Measurements from ENCODE around the gene FAM222B.
A peak's percentile ranks its signal among the peaks of the same experiment; 100 is the strongest.

DNA sequence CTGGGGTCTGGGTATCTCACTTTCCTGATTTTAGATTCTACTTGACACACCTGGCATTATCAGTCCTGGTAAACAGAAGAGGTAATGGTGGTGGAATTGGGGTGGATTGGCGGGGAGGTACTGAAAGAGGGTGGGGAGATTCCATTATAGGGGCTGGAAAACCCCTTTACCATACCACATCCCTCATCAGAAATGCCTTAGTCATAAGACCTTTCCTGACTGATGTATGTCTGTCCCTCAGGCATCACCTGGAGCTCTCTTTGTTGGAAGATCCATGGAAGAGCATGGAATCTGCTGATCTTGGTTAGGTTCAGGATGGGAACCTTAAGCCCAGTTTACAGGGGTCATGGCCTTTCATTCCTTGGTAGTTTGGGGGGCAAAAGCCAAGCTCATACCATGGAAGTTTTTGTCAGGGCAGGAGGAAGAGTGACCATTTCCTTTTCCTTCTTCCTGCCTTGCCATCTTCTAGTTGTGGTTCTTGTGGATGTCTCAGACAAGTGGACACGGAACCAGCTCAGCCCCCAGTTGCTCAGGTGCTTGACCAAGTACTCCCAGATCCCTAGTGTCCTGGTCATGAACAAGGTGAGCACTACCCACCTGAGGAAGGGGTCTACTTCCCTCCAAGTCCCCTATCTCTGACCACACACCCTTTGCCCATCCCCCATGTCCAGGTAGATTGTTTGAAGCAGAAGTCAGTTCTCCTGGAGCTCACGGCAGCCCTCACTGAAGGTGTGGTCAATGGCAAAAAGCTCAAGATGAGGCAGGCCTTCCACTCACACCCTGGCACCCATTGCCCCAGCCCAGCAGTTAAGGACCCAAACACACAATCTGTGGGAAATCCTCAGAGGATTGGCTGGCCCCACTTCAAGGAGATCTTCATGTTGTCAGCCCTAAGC is 15.6 kb upstream of the FAM222B start:
- TF ChIP-seq PCBP1 (IDR thresholded peaks at IDR 0.05; ENCODE audit: low read depth, low read length, poor library complexity, severe bottlenecking) (no peak), DPF2 (IDR thresholded peaks at IDR 0.05) (no peak), TAF15 (IDR thresholded peaks at IDR 0.05; ENCODE audit: low read depth, low read length) (no peak), POLR2A (conservative IDR thresholded peaks at IDR 0.05) (peak; percentile 7; the same call in 1 of the 2 replicates), ERF (CRISPR knock-in tag; IDR thresholded peaks at IDR 0.05) (no peak), YY1 (IDR thresholded peaks at IDR 0.05; ENCODE audit: borderline replicate concordance in 1 of 3, control insufficient read depth in 1 of 3, extremely low read depth in 1 of 3, insufficient read depth in 3 of 3, insufficient read length in 1 of 3, insufficient replicate concordance in 2 of 3, low read depth in 1 of 3, low read length in 2 of 3) (no peak)
- TF ChIP-seq, protein P1, sequence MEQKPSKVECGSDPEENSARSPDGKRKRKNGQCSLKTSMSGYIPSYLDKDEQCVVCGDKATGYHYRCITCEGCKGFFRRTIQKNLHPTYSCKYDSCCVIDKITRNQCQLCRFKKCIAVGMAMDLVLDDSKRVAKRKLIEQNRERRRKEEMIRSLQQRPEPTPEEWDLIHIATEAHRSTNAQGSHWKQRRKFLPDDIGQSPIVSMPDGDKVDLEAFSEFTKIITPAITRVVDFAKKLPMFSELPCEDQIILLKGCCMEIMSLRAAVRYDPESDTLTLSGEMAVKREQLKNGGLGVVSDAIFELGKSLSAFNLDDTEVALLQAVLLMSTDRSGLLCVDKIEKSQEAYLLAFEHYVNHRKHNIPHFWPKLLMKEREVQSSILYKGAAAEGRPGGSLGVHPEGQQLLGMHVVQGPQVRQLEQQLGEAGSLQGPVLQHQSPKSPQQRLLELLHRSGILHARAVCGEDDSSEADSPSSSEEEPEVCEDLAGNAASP (IDR thresholded peaks at IDR 0.05): no peak
- TF ChIP-seq, protein P2, sequence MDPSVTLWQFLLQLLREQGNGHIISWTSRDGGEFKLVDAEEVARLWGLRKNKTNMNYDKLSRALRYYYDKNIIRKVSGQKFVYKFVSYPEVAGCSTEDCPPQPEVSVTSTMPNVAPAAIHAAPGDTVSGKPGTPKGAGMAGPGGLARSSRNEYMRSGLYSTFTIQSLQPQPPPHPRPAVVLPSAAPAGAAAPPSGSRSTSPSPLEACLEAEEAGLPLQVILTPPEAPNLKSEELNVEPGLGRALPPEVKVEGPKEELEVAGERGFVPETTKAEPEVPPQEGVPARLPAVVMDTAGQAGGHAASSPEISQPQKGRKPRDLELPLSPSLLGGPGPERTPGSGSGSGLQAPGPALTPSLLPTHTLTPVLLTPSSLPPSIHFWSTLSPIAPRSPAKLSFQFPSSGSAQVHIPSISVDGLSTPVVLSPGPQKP (CRISPR knock-in tag; IDR thresholded peaks at IDR 0.05): no peak
- TF ChIP-seq, protein P3, sequence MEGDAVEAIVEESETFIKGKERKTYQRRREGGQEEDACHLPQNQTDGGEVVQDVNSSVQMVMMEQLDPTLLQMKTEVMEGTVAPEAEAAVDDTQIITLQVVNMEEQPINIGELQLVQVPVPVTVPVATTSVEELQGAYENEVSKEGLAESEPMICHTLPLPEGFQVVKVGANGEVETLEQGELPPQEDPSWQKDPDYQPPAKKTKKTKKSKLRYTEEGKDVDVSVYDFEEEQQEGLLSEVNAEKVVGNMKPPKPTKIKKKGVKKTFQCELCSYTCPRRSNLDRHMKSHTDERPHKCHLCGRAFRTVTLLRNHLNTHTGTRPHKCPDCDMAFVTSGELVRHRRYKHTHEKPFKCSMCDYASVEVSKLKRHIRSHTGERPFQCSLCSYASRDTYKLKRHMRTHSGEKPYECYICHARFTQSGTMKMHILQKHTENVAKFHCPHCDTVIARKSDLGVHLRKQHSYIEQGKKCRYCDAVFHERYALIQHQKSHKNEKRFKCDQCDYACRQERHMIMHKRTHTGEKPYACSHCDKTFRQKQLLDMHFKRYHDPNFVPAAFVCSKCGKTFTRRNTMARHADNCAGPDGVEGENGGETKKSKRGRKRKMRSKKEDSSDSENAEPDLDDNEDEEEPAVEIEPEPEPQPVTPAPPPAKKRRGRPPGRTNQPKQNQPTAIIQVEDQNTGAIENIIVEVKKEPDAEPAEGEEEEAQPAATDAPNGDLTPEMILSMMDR (IDR thresholded peaks at IDR 0.05 in 2 of 3, conservative IDR thresholded peaks at IDR 0.05 in 1 of 3; ENCODE audit: insufficient read depth in 2 of 3, low read depth in 1 of 3, low read length in 3 of 3): no peak
- TF ChIP-seq, protein P4, sequence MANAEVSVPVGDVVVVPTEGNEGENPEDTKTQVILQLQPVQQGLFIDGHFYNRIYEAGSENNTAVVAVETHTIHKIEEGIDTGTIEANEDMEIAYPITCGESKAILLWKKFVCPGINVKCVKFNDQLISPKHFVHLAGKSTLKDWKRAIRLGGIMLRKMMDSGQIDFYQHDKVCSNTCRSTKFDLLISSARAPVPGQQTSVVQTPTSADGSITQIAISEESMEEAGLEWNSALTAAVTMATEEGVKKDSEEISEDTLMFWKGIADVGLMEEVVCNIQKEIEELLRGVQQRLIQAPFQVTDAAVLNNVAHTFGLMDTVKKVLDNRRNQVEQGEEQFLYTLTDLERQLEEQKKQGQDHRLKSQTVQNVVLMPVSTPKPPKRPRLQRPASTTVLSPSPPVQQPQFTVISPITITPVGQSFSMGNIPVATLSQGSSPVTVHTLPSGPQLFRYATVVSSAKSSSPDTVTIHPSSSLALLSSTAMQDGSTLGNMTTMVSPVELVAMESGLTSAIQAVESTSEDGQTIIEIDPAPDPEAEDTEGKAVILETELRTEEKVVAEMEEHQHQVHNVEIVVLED (CRISPR knock-in tag; IDR thresholded peaks at IDR 0.05): no peak
- TF ChIP-seq, protein P5, sequence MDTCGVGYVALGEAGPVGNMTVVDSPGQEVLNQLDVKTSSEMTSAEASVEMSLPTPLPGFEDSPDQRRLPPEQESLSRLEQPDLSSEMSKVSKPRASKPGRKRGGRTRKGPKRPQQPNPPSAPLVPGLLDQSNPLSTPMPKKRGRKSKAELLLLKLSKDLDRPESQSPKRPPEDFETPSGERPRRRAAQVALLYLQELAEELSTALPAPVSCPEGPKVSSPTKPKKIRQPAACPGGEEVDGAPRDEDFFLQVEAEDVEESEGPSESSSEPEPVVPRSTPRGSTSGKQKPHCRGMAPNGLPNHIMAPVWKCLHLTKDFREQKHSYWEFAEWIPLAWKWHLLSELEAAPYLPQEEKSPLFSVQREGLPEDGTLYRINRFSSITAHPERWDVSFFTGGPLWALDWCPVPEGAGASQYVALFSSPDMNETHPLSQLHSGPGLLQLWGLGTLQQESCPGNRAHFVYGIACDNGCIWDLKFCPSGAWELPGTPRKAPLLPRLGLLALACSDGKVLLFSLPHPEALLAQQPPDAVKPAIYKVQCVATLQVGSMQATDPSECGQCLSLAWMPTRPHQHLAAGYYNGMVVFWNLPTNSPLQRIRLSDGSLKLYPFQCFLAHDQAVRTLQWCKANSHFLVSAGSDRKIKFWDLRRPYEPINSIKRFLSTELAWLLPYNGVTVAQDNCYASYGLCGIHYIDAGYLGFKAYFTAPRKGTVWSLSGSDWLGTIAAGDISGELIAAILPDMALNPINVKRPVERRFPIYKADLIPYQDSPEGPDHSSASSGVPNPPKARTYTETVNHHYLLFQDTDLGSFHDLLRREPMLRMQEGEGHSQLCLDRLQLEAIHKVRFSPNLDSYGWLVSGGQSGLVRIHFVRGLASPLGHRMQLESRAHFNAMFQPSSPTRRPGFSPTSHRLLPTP (IDR thresholded peaks at IDR 0.05; ENCODE audit: borderline replicate concordance, extremely low read depth, insufficient read length): no peak

All from K562 (cell line).